ENCODE measurements around the gene OVCA2.

The OVCA2 gene

GRCh38 chr17:2067608-2068024 lies 25.8 kb downstream of the OVCA2 start:
- H3K27me3 ChIP-seq (ENCODE audit: control insufficient read depth, insufficient read depth, low read length, poor library complexity, severe bottlenecking), result no peaks in the 10 kb centered on the region
- H3K27ac ChIP-seq (ENCODE audit: insufficient read depth, low read depth, low read length, poor library complexity, severe bottlenecking), result no peak overlapping the region
- no peak overlapping the region for H3K4me3 ChIP-seq (ENCODE audit: insufficient read depth, low read depth, low read length)
- H3K4me1 ChIP-seq (ENCODE audit: control insufficient read depth, insufficient read depth, low read length), result peaks cover 4% of the 10 kb centered on the region
- no peaks in the 10 kb centered on the region for H3K9me3 ChIP-seq (ENCODE audit: control insufficient read depth, low read length)
- 85 to 87% methylated on average over 5 of the region's 5 CpGs for WGBS, 2 experiments
- H3K36me3 ChIP-seq (ENCODE audit: control insufficient read depth, insufficient read depth, low read length), result peaks cover 15% of the 10 kb centered on the region

GRCh38 chr17:2068031-2068518 lies 26.3 kb downstream of the OVCA2 start:
- 92 to 93% methylated on average over 6 of the region's 6 CpGs for WGBS, 2 experiments
- Histone ChIP-seq H3K4me3 (ENCODE audit: insufficient read depth, low read depth, low read length) (no peak overlapping the region), H3K9me3 (ENCODE audit: control insufficient read depth, low read length) (no peaks in the 10 kb centered on the region), H3K4me1 (ENCODE audit: control insufficient read depth, insufficient read depth, low read length) (peaks cover 4% of the 10 kb centered on the region), H3K27me3 (ENCODE audit: control insufficient read depth, insufficient read depth, low read length, poor library complexity, severe bottlenecking) (no peaks in the 10 kb centered on the region), H3K27ac (ENCODE audit: insufficient read depth, low read depth, low read length, poor library complexity, severe bottlenecking) (no peak overlapping the region), H3K36me3 (ENCODE audit: control insufficient read depth, insufficient read depth, low read length) (peaks cover 15% of the 10 kb centered on the region)

- Histone ChIP-seq H3K4me3 (ENCODE audit: insufficient read depth, low read depth, low read length) (no peak overlapping the region), H3K4me1 (ENCODE audit: control insufficient read depth, insufficient read depth, low read length) (peaks cover 4% of the 10 kb centered on the region), H3K36me3 (ENCODE audit: control insufficient read depth, insufficient read depth, low read length) (peaks cover 15% of the 10 kb centered on the region), H3K9me3 (ENCODE audit: control insufficient read depth, low read length) (no peaks in the 10 kb centered on the region), H3K27me3 (ENCODE audit: control insufficient read depth, insufficient read depth, low read length, poor library complexity, severe bottlenecking) (no peaks in the 10 kb centered on the region), H3K27ac (ENCODE audit: insufficient read depth, low read depth, low read length, poor library complexity, severe bottlenecking) (no peak overlapping the region)
- 92 to 94% methylated on average over 15 of the region's 15 CpGs for WGBS, 2 experiments
Measured at GRCh38 chr17:2068519-2069051, 26.8 kb downstream of the OVCA2 start.

- Histone ChIP-seq H3K36me3 (ENCODE audit: control insufficient read depth, insufficient read depth, low read length) (peaks cover 7% of the 10 kb centered on the region), H3K4me1 (ENCODE audit: control insufficient read depth, insufficient read depth, low read length) (peaks cover 6% of the 10 kb centered on the region), H3K4me3 (ENCODE audit: insufficient read depth, low read depth, low read length) (no peak overlapping the region), H3K27me3 (ENCODE audit: control insufficient read depth, insufficient read depth, low read length, poor library complexity, severe bottlenecking) (no peaks in the 10 kb centered on the region), H3K27ac (ENCODE audit: insufficient read depth, low read depth, low read length, poor library complexity, severe bottlenecking) (no peak overlapping the region), H3K9me3 (ENCODE audit: control insufficient read depth, low read length) (no peaks in the 10 kb centered on the region)
- 89 to 90% methylated on average over 13 of the region's 13 CpGs for WGBS, 2 experiments
Measured at GRCh38 chr17:2070241-2071023, 28.6 kb downstream of the OVCA2 start.

GRCh38 chr17:2071024-2071385 lies 29.2 kb downstream of the OVCA2 start:
- no peak overlapping the region for H3K27ac ChIP-seq (ENCODE audit: insufficient read depth, low read depth, low read length, poor library complexity, severe bottlenecking)
- 91 to 93% methylated on average over 6 of the region's 6 CpGs for WGBS, 2 experiments
- H3K4me3 ChIP-seq (ENCODE audit: insufficient read depth, low read depth, low read length), result no peak overlapping the region
- H3K4me1 ChIP-seq (ENCODE audit: control insufficient read depth, insufficient read depth, low read length), result peaks cover 12% of the 10 kb centered on the region
- H3K27me3 ChIP-seq (ENCODE audit: control insufficient read depth, insufficient read depth, low read length, poor library complexity, severe bottlenecking), result no peaks in the 10 kb centered on the region
- H3K36me3 ChIP-seq (ENCODE audit: control insufficient read depth, insufficient read depth, low read length), result peaks cover 3% of the 10 kb centered on the region
- H3K9me3 ChIP-seq (ENCODE audit: control insufficient read depth, low read length), result no peaks in the 10 kb centered on the region

GRCh38 chr17:2071455-2072281 lies 29.8 kb downstream of the OVCA2 start:
- Histone ChIP-seq H3K36me3 (ENCODE audit: control insufficient read depth, insufficient read depth, low read length) (peaks cover 3% of the 10 kb centered on the region), H3K27me3 (ENCODE audit: control insufficient read depth, insufficient read depth, low read length, poor library complexity, severe bottlenecking) (no peaks in the 10 kb centered on the region), H3K4me3 (ENCODE audit: insufficient read depth, low read depth, low read length) (no peak overlapping the region), H3K27ac (ENCODE audit: insufficient read depth, low read depth, low read length, poor library complexity, severe bottlenecking) (no peak overlapping the region), H3K4me1 (ENCODE audit: control insufficient read depth, insufficient read depth, low read length) (peaks cover 14% of the 10 kb centered on the region), H3K9me3 (ENCODE audit: control insufficient read depth, low read length) (no peaks in the 10 kb centered on the region)
- WGBS, 2 experiments, result 93 to 96% methylated on average over 31 of the region's 31 CpGs

GRCh38 chr17:2074919-2075318 lies 33.1 kb downstream of the OVCA2 start:
- 80 to 85% methylated on average over 10 of the region's 10 CpGs for whole genome bisulfite sequencing, 2 experiments

GRCh38 chr17:2075336-2076086 lies 33.7 kb downstream of the OVCA2 start:
- WGBS, 2 experiments, result 79 to 80% methylated on average over 13 of the region's 13 CpGs
- no peak overlapping the region for H3K27ac ChIP-seq (ENCODE audit: insufficient read depth, low read depth, low read length, poor library complexity, severe bottlenecking)
- no peaks in the 10 kb centered on the region for H3K9me3 ChIP-seq (ENCODE audit: control insufficient read depth, low read length)
- no peak overlapping the region for H3K4me3 ChIP-seq (ENCODE audit: insufficient read depth, low read depth, low read length)
- H3K36me3 ChIP-seq (ENCODE audit: control insufficient read depth, insufficient read depth, low read length), result peaks cover 12% of the 10 kb centered on the region
- no peaks in the 10 kb centered on the region for H3K27me3 ChIP-seq (ENCODE audit: control insufficient read depth, insufficient read depth, low read length, poor library complexity, severe bottlenecking)
- peaks cover 10% of the 10 kb centered on the region for H3K4me1 ChIP-seq (ENCODE audit: control insufficient read depth, insufficient read depth, low read length)

More at GRCh38 chr17:2074919-2075318, 33.1 kb downstream of the OVCA2 start:
- H3K27me3 ChIP-seq (ENCODE audit: control insufficient read depth, insufficient read depth, low read length, poor library complexity, severe bottlenecking), result no peaks in the 10 kb centered on the region
- H3K36me3 ChIP-seq (ENCODE audit: control insufficient read depth, insufficient read depth, low read length), result peaks cover 12% of the 10 kb centered on the region
- H3K9me3 ChIP-seq (ENCODE audit: control insufficient read depth, low read length), result no peaks in the 10 kb centered on the region
- no peak overlapping the region for H3K4me3 ChIP-seq (ENCODE audit: insufficient read depth, low read depth, low read length)
- no peak overlapping the region for H3K27ac ChIP-seq (ENCODE audit: insufficient read depth, low read depth, low read length, poor library complexity, severe bottlenecking)
- peaks cover 10% of the 10 kb centered on the region for H3K4me1 ChIP-seq (ENCODE audit: control insufficient read depth, insufficient read depth, low read length)

- no peaks in the 10 kb centered on the region for H3K27me3 ChIP-seq (ENCODE audit: control insufficient read depth, insufficient read depth, low read length, poor library complexity, severe bottlenecking)
- H3K36me3 ChIP-seq (ENCODE audit: control insufficient read depth, insufficient read depth, low read length), result peaks cover 11% of the 10 kb centered on the region
- no peak overlapping the region for H3K27ac ChIP-seq (ENCODE audit: insufficient read depth, low read depth, low read length, poor library complexity, severe bottlenecking)
- WGBS, 2 experiments, result 93 to 96% methylated on average over 17 of the region's 17 CpGs
- no peaks in the 10 kb centered on the region for H3K9me3 ChIP-seq (ENCODE audit: control insufficient read depth, low read length)
- H3K4me3 ChIP-seq (ENCODE audit: insufficient read depth, low read depth, low read length), result no peak overlapping the region
- peaks cover 10% of the 10 kb centered on the region for H3K4me1 ChIP-seq (ENCODE audit: control insufficient read depth, insufficient read depth, low read length)
Measured at GRCh38 chr17:2076087-2076984, 34.5 kb downstream of the OVCA2 start.

Data from ectodermal cell (in vitro differentiated cells).